Stomach smooth muscle (tissue), 2 donors: ENCODE measurements around the gene ZFHX3.

Experiments used
- H3K27ac ChIP-seq: one replicate; pipeline ENCODE4 v1.7.0; 2013; ENCODE audit warnings: mild to moderate bottlenecking, low read length, inconsistent platforms
- H3K27me3 ChIP-seq, 2 donors: one replicate each; pipeline ENCODE4 v1.7.0; 2013; ENCODE audit warnings: low read length in 2 of 2; ENCODE audit not compliant: insufficient read depth in 2 of 2, control insufficient read depth in 1 of 2
- H3K36me3 ChIP-seq, 2 donors: one replicate each; pipeline ENCODE4 v1.7.0; 2013; ENCODE audit warnings: low read length in 2 of 2; ENCODE audit not compliant: control insufficient read depth in 2 of 2, insufficient read depth in 2 of 2
- H3K4me1 ChIP-seq: one replicate; pipeline ENCODE4 v1.7.0; 2013; ENCODE audit warnings: low read length; ENCODE audit not compliant: control insufficient read depth, insufficient read depth
- H3K4me3 ChIP-seq, 2 donors: one replicate each; pipeline ENCODE4 v1.7.0; 2013; ENCODE audit warnings: low read length in 2 of 2
- H3K9ac ChIP-seq, 2 donors: one replicate each; pipeline ENCODE4 v1.7.0; 2013; ENCODE audit warnings: low read length in 2 of 2, mild to moderate bottlenecking in 1 of 2
- H3K9me3 ChIP-seq, 2 donors: one replicate each; pipeline ENCODE4 v1.7.0; 2013; ENCODE audit warnings: low read length in 2 of 2; ENCODE audit not compliant: control insufficient read depth in 2 of 2
- donor health status: healthy.
- donor health status: Pancreatic carcinoma.

ZFHX3 gene

DNA sequence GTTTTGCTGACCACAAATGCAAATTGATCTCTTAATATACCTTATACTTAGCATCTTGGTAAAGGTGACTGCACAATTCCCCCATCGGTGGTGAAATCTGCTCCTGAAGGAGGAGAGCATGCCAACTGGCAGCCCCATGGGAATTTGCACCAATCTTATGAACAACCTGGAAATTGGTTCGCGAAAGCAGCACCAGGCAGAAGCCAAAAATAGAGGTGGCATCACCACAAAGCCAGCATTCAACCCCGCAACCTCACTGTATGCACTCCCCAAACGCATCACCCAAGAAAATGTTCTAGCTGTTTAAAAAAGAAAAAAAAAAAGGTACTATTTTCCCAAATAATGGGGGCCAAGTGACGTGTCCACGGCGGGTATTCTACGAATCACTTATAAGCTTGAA, 213.4 kb downstream of the ZFHX3 start:
- H3K9ac ChIP-seq: no peak overlapping the region
- H3K27me3 ChIP-seq: no peaks in the 10 kb centered on the region
- no peaks in the 10 kb centered on the region for H3K9me3 ChIP-seq
- H3K4me1 ChIP-seq: peaks cover 29% of the 10 kb centered on the region
- H3K27ac ChIP-seq: no peak overlapping the region
- H3K36me3 ChIP-seq: peaks cover 0 to 4% of the 10 kb centered on the region in 2 donors
- no peak overlapping the region for H3K4me3 ChIP-seq

GRCh38 chr16:72833969-72834368, 214.0 kb downstream of the ZFHX3 start:
- Histone ChIP-seq H3K27ac (no peak overlapping the region), H3K4me3 (no peak overlapping the region), H3K9me3 (no peaks in the 10 kb centered on the region), H3K4me1 (peaks cover 29% of the 10 kb centered on the region), H3K27me3 (no peaks in the 10 kb centered on the region), H3K36me3 (peaks cover 0 to 7% of the 10 kb centered on the region in 2 donors), H3K9ac (no peak overlapping the region)

DNA sequence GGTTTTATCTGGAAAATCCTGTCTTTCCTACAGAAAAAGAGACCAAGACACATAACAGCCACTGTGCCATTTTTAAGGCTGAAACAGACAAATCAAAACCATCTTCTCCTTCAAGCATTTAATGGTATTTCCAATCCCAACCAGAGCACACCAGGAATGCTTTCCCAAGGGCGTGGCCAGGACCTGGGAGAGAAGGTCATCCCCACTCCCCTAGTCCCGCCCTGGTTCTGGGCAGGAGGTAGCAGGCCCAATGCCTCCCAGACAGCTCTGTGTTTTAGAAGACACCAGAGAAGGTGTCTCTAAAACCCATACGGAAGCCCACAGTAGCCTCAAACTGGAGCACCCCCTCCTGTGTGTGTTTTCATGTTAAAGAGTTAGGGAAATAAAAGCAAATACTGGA, 214.4 kb downstream of the ZFHX3 start:
- H3K27me3 ChIP-seq: no peaks in the 10 kb centered on the region
- peaks cover 0 to 7% of the 10 kb centered on the region in 2 donors for H3K36me3 ChIP-seq
- H3K4me1 ChIP-seq: peaks cover 31% of the 10 kb centered on the region
- no peaks in the 10 kb centered on the region for H3K9me3 ChIP-seq
- H3K27ac ChIP-seq: no peak overlapping the region
- no peak overlapping the region for H3K4me3 ChIP-seq
- no peak overlapping the region for H3K9ac ChIP-seq

- Histone ChIP-seq H3K9ac (no peak overlapping the region), H3K9me3 (no peaks in the 10 kb centered on the region), H3K27me3 (no peaks in the 10 kb centered on the region), H3K36me3 (peaks cover 0 to 7% of the 10 kb centered on the region in 2 donors), H3K4me1 (peaks cover 28% of the 10 kb centered on the region), H3K4me3 (no peak overlapping the region), H3K27ac (peak overlapping the region; percentile 41)
Measured at GRCh38 chr16:72832621-72833248, 215.2 kb downstream of the ZFHX3 start.

DNA sequence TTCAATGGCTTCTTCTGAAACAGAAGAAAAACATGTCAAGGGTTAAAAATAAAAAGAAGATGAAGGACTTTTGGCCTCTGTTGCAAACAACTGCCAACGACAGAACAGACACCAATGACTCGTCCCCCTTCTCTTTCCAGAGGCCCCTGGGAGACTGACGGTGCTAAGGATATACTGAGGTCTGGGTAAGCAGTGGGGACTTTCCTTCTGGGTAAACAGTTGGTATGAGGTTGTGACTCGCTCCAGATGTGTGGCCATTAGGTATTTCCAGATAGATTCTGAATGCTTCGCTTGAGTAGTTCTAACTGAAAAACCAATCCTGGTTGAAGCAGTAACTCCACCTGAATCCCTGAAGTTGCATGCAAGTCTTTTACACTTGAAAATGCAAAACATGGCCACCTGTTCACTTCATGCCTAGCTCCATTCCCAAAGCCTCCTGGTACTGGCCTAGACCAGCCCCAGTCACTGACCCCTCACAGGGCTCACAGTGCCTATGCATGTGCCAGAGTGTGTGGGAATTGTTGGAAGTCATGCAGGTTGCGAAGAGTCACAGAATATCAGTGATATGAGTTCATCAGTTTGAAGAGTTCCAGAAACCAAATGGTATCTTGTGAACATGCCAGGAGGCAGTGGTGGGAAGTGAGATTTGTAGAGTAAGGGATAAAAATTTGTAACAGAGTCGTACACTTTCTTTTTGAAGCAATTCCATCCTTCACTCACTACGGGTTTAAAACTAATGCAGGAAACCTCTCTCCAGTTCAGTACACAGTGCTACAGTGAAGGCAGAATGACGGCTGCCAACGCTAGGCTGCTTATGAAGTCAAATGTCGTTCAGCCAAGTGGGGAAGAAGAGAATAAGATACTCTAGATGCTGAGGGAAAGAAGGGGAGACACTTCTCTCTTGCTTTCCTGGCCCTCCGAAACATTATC, 217.8 kb downstream of the ZFHX3 start:
- Histone ChIP-seq H3K4me3 (no peak overlapping the region), H3K4me1 (peaks cover 28% of the 10 kb centered on the region), H3K9ac (no peak overlapping the region), H3K9me3 (no peaks in the 10 kb centered on the region), H3K27me3 (no peaks in the 10 kb centered on the region), H3K36me3 (peaks cover 0 to 7% of the 10 kb centered on the region in 2 donors), H3K27ac (no peak overlapping the region)

GRCh38 chr16:72827866-72828265, 220.1 kb downstream of the ZFHX3 start:
- H3K27ac ChIP-seq: no peak overlapping the region
- no peak overlapping the region for H3K9ac ChIP-seq
- peaks cover 0 to 7% of the 10 kb centered on the region in 2 donors for H3K36me3 ChIP-seq
- no peaks in the 10 kb centered on the region for H3K27me3 ChIP-seq
- H3K4me1 ChIP-seq: peaks cover 33% of the 10 kb centered on the region
- H3K9me3 ChIP-seq: no peaks in the 10 kb centered on the region
- H3K4me3 ChIP-seq: no peak overlapping the region

- peaks cover 0 to 7% of the 10 kb centered on the region in 2 donors for H3K36me3 ChIP-seq
- no peaks in the 10 kb centered on the region for H3K9me3 ChIP-seq
- no peak overlapping the region for H3K27ac ChIP-seq
- H3K9ac ChIP-seq: no peak overlapping the region
- no peaks in the 10 kb centered on the region for H3K27me3 ChIP-seq
- H3K4me1 ChIP-seq: peaks cover 33% of the 10 kb centered on the region
- H3K4me3 ChIP-seq: no peak overlapping the region
Measured at GRCh38 chr16:72825912-72826621, 221.9 kb downstream of the ZFHX3 start.

DNA sequence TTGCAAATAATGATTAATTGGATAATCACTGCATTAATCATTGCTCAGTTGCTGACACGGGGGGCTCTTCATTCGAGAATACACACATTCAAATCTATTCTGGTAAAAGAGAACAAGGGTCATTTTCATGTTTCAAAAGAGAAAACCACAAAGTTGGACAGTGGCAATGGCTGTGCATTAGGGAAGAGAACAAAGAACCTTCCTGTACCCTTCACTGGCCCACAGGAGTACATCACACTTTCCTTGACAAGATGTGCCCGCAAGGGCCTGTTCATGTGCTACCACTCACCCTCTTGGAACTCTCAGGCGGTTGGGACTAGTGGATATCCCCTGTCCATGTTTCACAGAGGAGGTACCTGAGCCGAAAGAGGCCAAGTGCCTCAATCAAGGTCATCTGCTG, 223.2 kb downstream of the ZFHX3 start:
- Histone ChIP-seq H3K4me3 (no peak overlapping the region), H3K27me3 (no peaks in the 10 kb centered on the region), H3K9me3 (no peaks in the 10 kb centered on the region), H3K9ac (no peak overlapping the region), H3K27ac (no peak overlapping the region), H3K36me3 (peaks cover 0 to 6% of the 10 kb centered on the region in 2 donors), H3K4me1 (peaks cover 29% of the 10 kb centered on the region)

GRCh38 chr16:72824027-72824426, 223.9 kb downstream of the ZFHX3 start:
- Histone ChIP-seq H3K36me3 (no peaks in the 10 kb centered on the region), H3K27ac (no peak overlapping the region), H3K4me1 (peaks cover 35% of the 10 kb centered on the region), H3K4me3 (no peak overlapping the region), H3K9me3 (no peaks in the 10 kb centered on the region), H3K9ac (no peak overlapping the region), H3K27me3 (no peaks in the 10 kb centered on the region)

DNA sequence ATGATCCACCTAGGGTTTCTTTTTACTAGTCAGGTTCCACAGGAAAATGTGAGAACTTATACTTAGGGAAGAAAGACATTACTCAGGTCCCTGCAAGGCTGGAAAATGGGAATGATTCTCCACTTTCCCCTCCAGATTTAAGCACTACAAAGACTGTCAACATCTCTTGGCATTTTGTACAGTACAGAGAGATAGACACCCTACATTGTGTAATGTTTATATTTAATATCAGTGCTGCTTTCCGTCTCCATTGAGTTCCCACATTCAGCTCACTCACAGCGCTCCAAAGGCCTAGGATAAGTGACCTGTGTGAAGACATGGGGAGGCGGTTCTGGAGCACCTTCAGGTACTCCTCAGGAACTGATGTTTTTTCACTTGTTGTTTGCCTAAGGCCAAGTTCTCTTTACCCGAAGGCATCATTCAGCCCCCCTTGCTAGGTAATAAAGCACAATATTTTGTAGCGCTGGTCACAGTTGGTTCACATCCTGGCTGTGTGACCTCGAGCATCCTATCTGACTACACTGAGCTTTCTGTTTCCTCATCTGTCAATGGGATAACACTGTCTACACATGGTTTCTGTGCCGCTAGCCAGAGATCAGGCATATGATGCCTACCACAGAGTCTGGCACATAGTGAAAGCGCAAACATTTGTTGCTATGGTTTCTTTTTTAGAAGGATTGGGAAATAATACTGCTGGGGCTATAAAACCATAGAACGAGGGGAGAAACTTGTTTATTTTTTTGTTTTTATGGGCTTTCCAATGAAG, 226.6 kb downstream of the ZFHX3 start:
- Histone ChIP-seq H3K27ac (no peak overlapping the region), H3K9me3 (no peaks in the 10 kb centered on the region), H3K27me3 (no peaks in the 10 kb centered on the region), H3K4me3 (no peak overlapping the region), H3K9ac (no peak overlapping the region), H3K36me3 (peaks cover 0 to under 1% of the 10 kb centered on the region in 2 donors), H3K4me1 (peaks cover 29% of the 10 kb centered on the region)
